HG03354 (cell line): Measurements from ENCODE around the gene CCZ1B.
"Not testable (repeated sequence)": the region's sequence is repeated elsewhere in the genome, so short reads cannot be mapped to it uniquely, and the experiment has no call there.

Source experiments
- ATAC-seq: cut with Tn5 transposase; IDR thresholded peaks from one replicate; pipeline ENCODE4 v1.9.1; 2021; ENCODE audit warnings: mild to moderate bottlenecking; ENCODE audit not compliant: unreplicated experiment, poor library complexity, severe bottlenecking

Gene CCZ1B

GRCh38 chr7:6826151-6826550, at the start of gene CCZ1B:
Gene CCZ1B (minus strand): TSS chr7:6826275. CDS start chr7:6826197, 78 bp downstream.
- peak; percentile 99 for ATAC-seq

- ATAC-seq = not testable (repeated sequence)
Measured at GRCh38 chr7:6875022-6875421, 48.9 kb upstream of the CCZ1B start.

- ATAC-seq = not testable (repeated sequence)
Measured at GRCh38 chr7:6872246-6872945, 46.3 kb upstream of the CCZ1B start.

GRCh38 chr7:6871421-6872144, 45.5 kb upstream of the CCZ1B start:
- not testable (repeated sequence) for ATAC-seq

- not testable (repeated sequence) for ATAC-seq
Measured at GRCh38 chr7:6864751-6865150, 38.7 kb upstream of the CCZ1B start.

- ATAC-seq = not testable (repeated sequence)
Measured at GRCh38 chr7:6864188-6864587, 38.1 kb upstream of the CCZ1B start.

- not testable (repeated sequence) for ATAC-seq
Measured at GRCh38 chr7:6862876-6863275, 36.8 kb upstream of the CCZ1B start.

GRCh38 chr7:6857721-6858314, 31.7 kb upstream of the CCZ1B start:
- ATAC-seq = not testable (repeated sequence)

- not testable (repeated sequence) for ATAC-seq
Measured at GRCh38 chr7:6855563-6856131, 29.6 kb upstream of the CCZ1B start.

GRCh38 chr7:6854747-6855562, 28.9 kb upstream of the CCZ1B start:
- ATAC-seq = not testable (repeated sequence)

- ATAC-seq = not testable (repeated sequence)
Measured at GRCh38 chr7:6853681-6854080, 27.6 kb upstream of the CCZ1B start.

GRCh38 chr7:6849127-6849526, 23.1 kb upstream of the CCZ1B start:
- ATAC-seq = not testable (repeated sequence)

- not testable (repeated sequence) for ATAC-seq
Measured at GRCh38 chr7:6847751-6848150, 21.7 kb upstream of the CCZ1B start.

GRCh38 chr7:6845971-6846449, 19.9 kb upstream of the CCZ1B start:
- ATAC-seq = not testable (repeated sequence)

- not testable (repeated sequence) for ATAC-seq
Measured at GRCh38 chr7:6843654-6844053, 17.6 kb upstream of the CCZ1B start.

- ATAC-seq = not testable (repeated sequence)
Measured at GRCh38 chr7:6843092-6843491, 17.0 kb upstream of the CCZ1B start.

GRCh38 chr7:6842278-6842921, 16.3 kb upstream of the CCZ1B start:
- not testable (repeated sequence) for ATAC-seq

GRCh38 chr7:6837081-6837480, 11.0 kb upstream of the CCZ1B start:
- ATAC-seq = not testable (repeated sequence)

- not testable (repeated sequence) for ATAC-seq
Measured at GRCh38 chr7:6835521-6835920, 9.4 kb upstream of the CCZ1B start.
